ENCODE results near the gene NOX3.

DNA sequence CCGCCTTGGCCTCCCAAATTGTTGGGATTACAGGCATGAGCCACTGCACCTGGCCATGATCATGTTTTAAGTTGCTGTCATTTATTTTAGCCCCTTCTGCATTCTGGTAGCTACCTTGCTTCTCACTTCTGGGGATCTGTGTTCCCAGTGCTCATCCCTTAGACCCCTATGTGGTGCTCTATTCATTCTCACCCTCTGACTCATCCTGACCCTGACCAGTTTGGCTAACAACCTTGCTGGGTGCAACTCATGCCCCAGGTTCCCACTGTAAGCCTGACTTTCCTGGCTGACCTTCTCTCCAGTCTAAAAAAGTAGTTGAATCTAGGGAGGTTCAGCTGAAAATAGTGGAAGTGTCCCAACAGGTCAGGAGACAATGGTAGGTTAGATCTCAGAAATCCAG lies 47.4 kb downstream of the NOX3 start:
- TF ChIP-seq, protein P1, sequence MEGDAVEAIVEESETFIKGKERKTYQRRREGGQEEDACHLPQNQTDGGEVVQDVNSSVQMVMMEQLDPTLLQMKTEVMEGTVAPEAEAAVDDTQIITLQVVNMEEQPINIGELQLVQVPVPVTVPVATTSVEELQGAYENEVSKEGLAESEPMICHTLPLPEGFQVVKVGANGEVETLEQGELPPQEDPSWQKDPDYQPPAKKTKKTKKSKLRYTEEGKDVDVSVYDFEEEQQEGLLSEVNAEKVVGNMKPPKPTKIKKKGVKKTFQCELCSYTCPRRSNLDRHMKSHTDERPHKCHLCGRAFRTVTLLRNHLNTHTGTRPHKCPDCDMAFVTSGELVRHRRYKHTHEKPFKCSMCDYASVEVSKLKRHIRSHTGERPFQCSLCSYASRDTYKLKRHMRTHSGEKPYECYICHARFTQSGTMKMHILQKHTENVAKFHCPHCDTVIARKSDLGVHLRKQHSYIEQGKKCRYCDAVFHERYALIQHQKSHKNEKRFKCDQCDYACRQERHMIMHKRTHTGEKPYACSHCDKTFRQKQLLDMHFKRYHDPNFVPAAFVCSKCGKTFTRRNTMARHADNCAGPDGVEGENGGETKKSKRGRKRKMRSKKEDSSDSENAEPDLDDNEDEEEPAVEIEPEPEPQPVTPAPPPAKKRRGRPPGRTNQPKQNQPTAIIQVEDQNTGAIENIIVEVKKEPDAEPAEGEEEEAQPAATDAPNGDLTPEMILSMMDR (IDR thresholded peaks at IDR 0.05; ENCODE audit: borderline replicate concordance, extremely low read depth, low read length, poor library complexity, severe bottlenecking) = no peak
- TF ChIP-seq EZH2 (IDR thresholded peaks at IDR 0.05; ENCODE audit: borderline replicate concordance, low read depth, low read length, severe bottlenecking) = no peak

Measured in DND-41 (cell line).